CD8-positive, alpha-beta memory T cell (primary cell): ENCODE results near the gene SLC43A3. TPM values are rescaled to one million over a fixed set of nuclear protein-coding genes. Genes with fewer than 3 reads are reported as not detected.

ENCODE experiments used
- CTCF ChIA-PET: fragments of 350-600 bp; sonication (Branson Sonifier 250); formaldehyde crosslinking; loops from one replicate; lab custom pipeline; 2021; ENCODE audit warnings: antibody characterized with exemption; lab: Charles Lee
- POLR2A ChIA-PET: fragments of 350-600 bp; sonication (Branson Sonifier 250); formaldehyde crosslinking; loops from one replicate; lab custom pipeline; 2021; ENCODE audit warnings: antibody characterized with exemption; lab: Charles Lee
- DNase-seq, 5 donors: peaks; one replicate each; pipeline versions ENCODE4 v3.0.0 to v3.0.0-alpha.2; 2020 to 2022; ENCODE audit warnings: mixed read lengths in 1 of 5
- H3K27ac ChIP-seq: one replicate; pipeline ENCODE4 v1.7.0; 2013; ENCODE audit warnings: low read depth, mild to moderate bottlenecking, low read length, moderate library complexity
- H3K27me3 ChIP-seq: 2 replicates; pipeline ENCODE4 v1.7.0; 2013; ENCODE audit warnings: low read length, mild to moderate bottlenecking; ENCODE audit not compliant: insufficient read depth, poor library complexity, severe bottlenecking
- H3K36me3 ChIP-seq: 2 replicates; pipeline ENCODE4 v1.7.0; 2013; ENCODE audit warnings: mild to moderate bottlenecking, low read length, moderate library complexity; ENCODE audit not compliant: insufficient read depth
- H3K4me1 ChIP-seq: 2 replicates; pipeline ENCODE4 v1.7.0; 2013; ENCODE audit warnings: mild to moderate bottlenecking, low read length, moderate library complexity; ENCODE audit not compliant: insufficient read depth
- H3K4me3 ChIP-seq: 2 replicates; pipeline ENCODE4 v1.7.0; 2013; ENCODE audit warnings: mild to moderate bottlenecking, low read length
- H3K9me3 ChIP-seq: 2 replicates; pipeline ENCODE4 v1.7.0; 2013; ENCODE audit warnings: mild to moderate bottlenecking, low read length
- H3K27ac Mint-ChIP-seq, 8 donors: one replicate each; pipeline ENCODE4 v1.8.0; 2020 to 2021; ENCODE audit warnings: mixed read lengths in 8 of 8, mild to moderate bottlenecking in 6 of 8, inconsistent platforms in 3 of 8, moderate library complexity in 3 of 8
- H3K27me3 Mint-ChIP-seq, 2 donors: one replicate each; pipeline ENCODE4 v1.8.0; 2020 to 2021; ENCODE audit warnings: mixed read lengths in 2 of 2, mild to moderate bottlenecking in 1 of 2, moderate library complexity in 1 of 2
- H3K36me3 Mint-ChIP-seq, 3 donors: one replicate each; pipeline ENCODE4 v1.8.0; 2020 to 2021; ENCODE audit warnings: mixed read lengths in 3 of 3, inconsistent platforms in 1 of 3, mild to moderate bottlenecking in 1 of 3
- H3K4me1 Mint-ChIP-seq, 3 donors: one replicate each; pipeline ENCODE4 v1.8.0; 2020 to 2021; ENCODE audit warnings: mixed read lengths in 3 of 3, inconsistent platforms in 1 of 3, mild to moderate bottlenecking in 1 of 3
- H3K4me3 Mint-ChIP-seq, 7 donors: one replicate each; pipeline ENCODE4 v1.8.0; 2020 to 2021; ENCODE audit warnings: mixed read lengths in 7 of 7, mild to moderate bottlenecking in 6 of 7, moderate library complexity in 4 of 7, inconsistent platforms in 2 of 7
- H3K9me3 Mint-ChIP-seq, 5 donors: one replicate each; pipeline ENCODE4 v1.8.0; 2020 to 2022; ENCODE audit warnings: mixed read lengths in 5 of 5, mild to moderate bottlenecking in 3 of 5, moderate library complexity in 2 of 5, inconsistent platforms in 1 of 5
- polyA plus RNA-seq: library from polyadenylated mRNA; unstranded; fragments of 300-500 nt; fragmentation: Illumina TruSeq; gene quantifications from one replicate; pipeline ENCODE4 v1.2.3, GENCODE V29; 2021
- total RNA-seq, 2 experiments: library from RNA; stranded (reverse); gene quantifications; one replicate each; pipeline ENCODE4 v1.2.3, GENCODE V29; 2021

Gene SLC43A3
- total and polyA plus RNA-seq, 3 experiments from 2014 or later: 32.6 to 447 (median 434) TPM

- ChIA-PET POLR2A (no interaction called here), CTCF (interaction anchor here (1.5 to 2.6 kb wide), 3 partner anchors 8 to 15 kb away, joined by 3 to 14 read pairs (median 3); no protein-coding TSS in a partner anchor)
- Histone ChIP-seq H3K27ac (no peak overlapping the region), H3K27me3 (no peaks in the 10 kb centered on the region), H3K4me3 (no peak overlapping the region), H3K9me3 (no peaks in the 10 kb centered on the region), H3K4me1 (no peaks in the 10 kb centered on the region), H3K36me3 (no peaks in the 10 kb centered on the region)
- H3K27ac Mint-ChIP-seq: no peak overlapping the region
- no peaks in the 10 kb centered on the region for H3K9me3 Mint-ChIP-seq
- no peaks in the 10 kb centered on the region for H3K4me1 Mint-ChIP-seq
- no peak overlapping the region for H3K4me3 Mint-ChIP-seq
- peaks cover 6 to 23% of the 10 kb centered on the region in 2 donors for H3K27me3 Mint-ChIP-seq
- H3K36me3 Mint-ChIP-seq: peaks cover 0 to 5% (median 0%) of the 10 kb centered on the region in 3 donors
- DNase-seq: no peak
These were observed 65.9 kb downstream of the SLC43A3 start for GRCh38 chr11:57360991-57361390.

DNA sequence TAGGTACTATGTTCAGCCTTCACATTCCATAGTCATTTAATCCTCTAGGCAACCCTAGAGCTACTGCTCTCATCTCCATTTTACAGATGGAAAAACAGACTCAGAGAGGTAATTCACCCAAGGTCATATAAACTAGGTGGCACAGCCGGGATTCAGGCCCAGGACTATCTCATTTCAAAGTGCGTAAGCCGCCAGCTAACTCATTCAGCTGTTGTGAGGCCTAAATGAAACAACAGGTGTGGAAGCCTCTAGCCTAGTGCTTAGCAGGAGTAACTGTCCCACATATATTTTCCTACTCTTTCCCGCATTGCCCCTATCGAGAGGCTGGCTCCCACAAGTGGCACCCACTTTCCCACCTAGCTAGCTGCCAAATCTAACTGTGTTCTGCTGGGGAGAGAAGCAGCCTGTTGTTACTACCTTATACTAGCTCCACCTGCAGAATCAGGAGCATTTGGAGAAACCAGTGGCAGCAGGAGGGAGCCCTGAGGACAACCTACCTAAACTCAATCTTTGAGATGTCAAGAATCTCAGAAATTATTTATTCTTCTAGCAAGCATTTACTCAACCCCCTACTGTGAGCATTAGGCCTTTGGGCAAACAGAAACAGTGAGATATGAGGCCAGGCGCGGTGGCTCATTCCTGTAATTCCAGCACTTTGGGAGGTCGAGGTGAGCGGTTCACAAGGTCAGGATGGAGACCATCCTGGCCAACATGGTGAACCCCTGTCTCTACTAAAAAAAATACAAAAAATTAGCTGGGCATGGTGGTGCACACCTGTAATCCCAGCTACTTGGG is 66.8 kb downstream of the SLC43A3 start:
- CTCF ChIA-PET: interaction anchor here (2.6 kb wide), 1 partner anchor 11 kb away, joined by 14 read pairs; no protein-coding TSS in a partner anchor
- Mint-ChIP-seq H3K27me3 (peaks cover 6 to 24% of the 10 kb centered on the region in 2 donors), H3K27ac (no peak overlapping the region), H3K36me3 (peaks cover 0 to 5% (median 0%) of the 10 kb centered on the region in 3 donors), H3K9me3 (no peaks in the 10 kb centered on the region), H3K4me1 (no peaks in the 10 kb centered on the region), H3K4me3 (no peak overlapping the region)
- Histone ChIP-seq H3K27ac (no peak overlapping the region), H3K36me3 (no peaks in the 10 kb centered on the region), H3K9me3 (no peaks in the 10 kb centered on the region), H3K4me1 (no peaks in the 10 kb centered on the region), H3K4me3 (no peak overlapping the region), H3K27me3 (no peaks in the 10 kb centered on the region)
- POLR2A ChIA-PET: no interaction called here
- no peak for DNase-seq

DNA sequence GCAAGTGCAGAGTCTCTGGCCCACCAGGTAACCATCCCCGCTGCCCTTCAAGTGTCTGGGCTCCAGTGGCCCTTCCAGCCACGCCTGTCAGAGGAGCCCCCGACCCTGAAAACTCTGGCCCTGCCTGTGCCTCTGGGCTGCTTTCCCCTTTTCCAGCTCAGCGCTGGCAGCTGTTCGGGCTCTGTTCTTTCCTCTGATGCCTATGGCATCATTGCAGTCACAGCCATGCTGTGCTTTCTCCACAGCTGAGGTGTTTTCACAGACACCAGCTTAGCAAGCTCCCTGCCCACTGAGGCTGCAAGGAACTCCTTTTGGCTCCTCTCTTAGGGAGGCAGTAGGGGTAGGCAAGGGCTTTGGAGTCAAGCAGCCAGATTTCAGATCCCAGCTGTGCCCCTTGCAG is 67.5 kb downstream of the SLC43A3 start:
- no peaks in the 10 kb centered on the region for H3K4me1 ChIP-seq
- peaks cover 0 to 5% (median 0%) of the 10 kb centered on the region in 3 donors for H3K36me3 Mint-ChIP-seq
- DNase-seq: no peak
- H3K4me3 ChIP-seq: no peak overlapping the region
- peaks cover 6 to 31% of the 10 kb centered on the region in 2 donors for H3K27me3 Mint-ChIP-seq
- H3K27ac ChIP-seq: no peak overlapping the region
- no peak overlapping the region for H3K4me3 Mint-ChIP-seq
- no peaks in the 10 kb centered on the region for H3K36me3 ChIP-seq
- H3K27me3 ChIP-seq: no peaks in the 10 kb centered on the region
- ChIA-PET CTCF (interaction anchor here (2.6 kb wide), 1 partner anchor 10 kb away, joined by 14 read pairs; no protein-coding TSS in a partner anchor), POLR2A (no interaction called here)
- H3K4me1 Mint-ChIP-seq: no peaks in the 10 kb centered on the region
- no peaks in the 10 kb centered on the region for H3K9me3 Mint-ChIP-seq
- H3K9me3 ChIP-seq: no peaks in the 10 kb centered on the region
- no peak overlapping the region for H3K27ac Mint-ChIP-seq

GRCh38 chr11:57358991-57359390 is 67.9 kb downstream of the SLC43A3 start:
- POLR2A ChIA-PET: no interaction called here
- no peaks in the 10 kb centered on the region for H3K36me3 ChIP-seq
- CTCF ChIA-PET: interaction anchor here (2.6 kb wide), 1 partner anchor 9 kb away, joined by 14 read pairs; no protein-coding TSS in a partner anchor
- H3K27ac ChIP-seq: no peak overlapping the region
- H3K27me3 ChIP-seq: no peaks in the 10 kb centered on the region
- H3K9me3 ChIP-seq: no peaks in the 10 kb centered on the region
- peaks cover 2 to 31% of the 10 kb centered on the region in 2 donors for H3K27me3 Mint-ChIP-seq
- no peak for DNase-seq
- H3K27ac Mint-ChIP-seq: no peak overlapping the region
- no peak overlapping the region for H3K4me3 Mint-ChIP-seq
- H3K36me3 Mint-ChIP-seq: peaks cover 0 to 5% (median 0%) of the 10 kb centered on the region in 3 donors
- H3K4me3 ChIP-seq: no peak overlapping the region
- no peaks in the 10 kb centered on the region for H3K4me1 Mint-ChIP-seq
- H3K4me1 ChIP-seq: no peaks in the 10 kb centered on the region
- H3K9me3 Mint-ChIP-seq: no peaks in the 10 kb centered on the region

DNA sequence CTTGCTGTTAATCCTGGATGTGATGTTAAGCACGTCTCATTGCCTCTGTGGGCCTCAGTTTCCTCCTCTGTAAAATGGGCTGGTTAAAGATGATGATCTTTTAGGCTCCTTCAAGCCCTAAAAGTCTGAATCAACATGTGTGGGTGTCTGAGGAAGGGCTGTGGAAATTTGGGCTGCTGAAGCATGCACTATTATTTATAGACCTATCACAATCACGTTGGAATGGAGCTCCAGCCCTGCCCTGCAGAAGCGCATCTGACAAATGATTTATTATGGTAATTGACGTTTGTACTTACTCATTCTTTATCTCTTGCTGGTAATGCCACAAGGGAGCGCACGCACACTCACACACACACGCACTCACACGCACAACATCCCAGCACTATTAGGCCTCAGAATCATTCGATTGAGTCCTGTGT is 68.4 kb downstream of the SLC43A3 start:
- H3K27ac Mint-ChIP-seq: no peak overlapping the region
- peaks cover 0 to 5% (median 0%) of the 10 kb centered on the region in 3 donors for H3K36me3 Mint-ChIP-seq
- Histone ChIP-seq H3K4me3 (no peak overlapping the region), H3K36me3 (no peaks in the 10 kb centered on the region), H3K27ac (no peak overlapping the region), H3K9me3 (no peaks in the 10 kb centered on the region), H3K4me1 (no peaks in the 10 kb centered on the region), H3K27me3 (no peaks in the 10 kb centered on the region)
- H3K4me3 Mint-ChIP-seq: no peak overlapping the region
- H3K27me3 Mint-ChIP-seq: peaks cover 1 to 29% of the 10 kb centered on the region in 2 donors
- CTCF ChIA-PET: no interaction called here
- DNase-seq: no peak
- no peaks in the 10 kb centered on the region for H3K9me3 Mint-ChIP-seq
- POLR2A ChIA-PET: no interaction called here
- no peaks in the 10 kb centered on the region for H3K4me1 Mint-ChIP-seq

GRCh38 chr11:57357856-57358255 is 69.1 kb downstream of the SLC43A3 start:
- no peaks in the 10 kb centered on the region for H3K4me1 Mint-ChIP-seq
- no peak overlapping the region for H3K4me3 ChIP-seq
- CTCF ChIA-PET: interaction anchor here (2.3 to 2.5 kb wide), 2 partner anchors 10 to 13 kb away, joined by 6 to 8 read pairs; no protein-coding TSS in a partner anchor
- no peak for DNase-seq
- no peaks in the 10 kb centered on the region for H3K4me1 ChIP-seq
- H3K36me3 ChIP-seq: no peaks in the 10 kb centered on the region
- no peaks in the 10 kb centered on the region for H3K9me3 ChIP-seq
- POLR2A ChIA-PET: no interaction called here
- H3K9me3 Mint-ChIP-seq: no peaks in the 10 kb centered on the region
- H3K4me3 Mint-ChIP-seq: no peak overlapping the region
- no peak overlapping the region for H3K27ac ChIP-seq
- H3K36me3 Mint-ChIP-seq: peaks cover 0 to 5% (median 0%) of the 10 kb centered on the region in 3 donors
- H3K27ac Mint-ChIP-seq: no peak overlapping the region
- no peaks in the 10 kb centered on the region for H3K27me3 ChIP-seq
- H3K27me3 Mint-ChIP-seq: peaks cover 1 to 25% of the 10 kb centered on the region in 2 donors

DNA sequence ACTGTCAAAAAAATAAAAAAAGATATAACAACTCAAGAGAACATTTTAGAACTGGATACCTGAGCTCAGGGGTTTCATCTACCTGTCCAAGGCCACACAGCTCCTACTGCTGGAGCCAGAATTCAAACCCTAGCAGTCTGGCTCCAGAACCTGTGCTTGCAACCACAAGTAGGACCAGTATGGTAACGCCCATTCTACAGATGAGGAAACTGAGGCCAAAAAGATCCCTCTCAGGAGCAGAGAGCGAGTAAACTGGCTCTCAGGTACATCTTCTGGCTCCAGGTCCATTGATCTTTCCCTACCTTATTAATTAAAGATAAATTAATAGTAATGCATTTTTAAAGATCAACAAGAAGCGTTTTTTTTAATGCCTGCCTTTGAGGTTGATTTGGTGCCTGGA is 69.6 kb downstream of the SLC43A3 start:
- Histone ChIP-seq H3K36me3 (no peaks in the 10 kb centered on the region), H3K27ac (no peak overlapping the region), H3K4me1 (no peaks in the 10 kb centered on the region), H3K27me3 (no peaks in the 10 kb centered on the region), H3K9me3 (no peaks in the 10 kb centered on the region), H3K4me3 (no peak overlapping the region)
- ChIA-PET POLR2A (no interaction called here), CTCF (interaction anchor here (2.3 to 2.5 kb wide), 2 partner anchors 10 to 12 kb away, joined by 6 to 8 read pairs; no protein-coding TSS in a partner anchor)
- Mint-ChIP-seq H3K9me3 (no peaks in the 10 kb centered on the region), H3K4me3 (no peak overlapping the region), H3K27me3 (peaks cover 1 to 22% of the 10 kb centered on the region in 2 donors), H3K27ac (no peak overlapping the region), H3K4me1 (no peaks in the 10 kb centered on the region), H3K36me3 (peaks cover 0 to 5% (median 0%) of the 10 kb centered on the region in 3 donors)
- DNase-seq: no peak
